ENCODE results near the gene OSBPL5. TPM values are rescaled to one million over a fixed set of nuclear protein-coding genes. Genes with fewer than 3 reads are reported as not detected.

OSBPL5 gene
- total RNA-seq, 1 experiment from 2014 or later = 16.1 TPM

- peaks cover 0 to 3% of the 10 kb centered on the region in 2 experiments; a peak in 2 of 5 replicates for H3K9me3 Mint-ChIP-seq
Measured at GRCh38 chr11:3086671-3087150, 78.4 kb downstream of the OSBPL5 start.

More at GRCh38 chr11:3086671-3087150, 78.4 kb downstream of the OSBPL5 start:
- Histone ChIP-seq H3K9ac (ENCODE audit: extremely low read depth, insufficient read length, low read length) (no peak overlapping the region), H2BK15ac (ENCODE audit: low read depth, low read length) (no peak overlapping the region), H4K8ac (replicated peaks; ENCODE audit: insufficient read length, low read depth, low read length) (no peak overlapping the region), H3K27me3 (ENCODE audit: insufficient read depth, low read length) (no peaks in the 10 kb centered on the region), H4K91ac (ENCODE audit: insufficient read length, low read depth, low read length) (no peak overlapping the region), H4K20me1 (ENCODE audit: control insufficient read depth, insufficient read depth, insufficient read length) (no peaks in the 10 kb centered on the region), H2BK5ac (ENCODE audit: insufficient read length, low read length) (no peak overlapping the region), H2AFZ (ENCODE audit: low read length) (no peak overlapping the region), H2AK5ac (ENCODE audit: insufficient read length, low read length) (no peak overlapping the region), H2BK12ac (ENCODE audit: insufficient read length, low read depth, low read length) (no peak overlapping the region), H3K18ac (ENCODE audit: insufficient read length, low read depth, low read length) (no peak overlapping the region), H3K23me2 (ENCODE audit: insufficient read length, low read depth, low read length, poor library complexity, severe bottlenecking) (no peaks in the 10 kb centered on the region), H3K56ac (ENCODE audit: insufficient read length, low read depth, low read length) (no peak overlapping the region), H2BK120ac (ENCODE audit: low read depth, low read length, poor library complexity, severe bottlenecking) (no peak overlapping the region), H4K5ac (ENCODE audit: insufficient read length, low read depth, low read length) (no peak overlapping the region), H3K4me1 (ENCODE audit: insufficient read depth, low read length) (no peaks in the 10 kb centered on the region), H3K23ac (ENCODE audit: insufficient read length, low read depth, low read length) (no peak overlapping the region), H3K79me1 (ENCODE audit: insufficient read depth, low read depth, low read length, poor library complexity, severe bottlenecking) (no peaks in the 10 kb centered on the region), H3K9me3 (ENCODE audit: control insufficient read depth, low read depth, low read length) (no peaks in the 10 kb centered on the region), H3T11ph (ENCODE audit: low read length) (no peak overlapping the region), H3K4ac (ENCODE audit: low read depth, low read length) (no peak overlapping the region), H3K27ac (ENCODE audit: insufficient read length, low read depth, low read length) (no peak overlapping the region), H3K4me2 (ENCODE audit: insufficient read depth, insufficient read length, low read length) (no peak overlapping the region), H3K14ac (ENCODE audit: insufficient read depth, low read length) (no peak overlapping the region), H3K79me2 (ENCODE audit: insufficient read depth, low read length) (no peaks in the 10 kb centered on the region), H2BK20ac (ENCODE audit: low read depth, low read length, poor library complexity, severe bottlenecking) (no peak overlapping the region)
- Mint-ChIP-seq H3K36me3 (ENCODE audit: insufficient read depth in 1 of 3, low read depth in 3 of 3) (no peaks in the 10 kb centered on the region), H3K27me3 (ENCODE audit: low read depth) (peaks cover 3% of the 10 kb centered on the region), H3K4me3 (no peak overlapping the region), H3K4me1 (peaks cover 4 to 7% of the 10 kb centered on the region in 2 experiments; a peak in 3 of 4 replicates), H3K27ac (peak overlapping the region in 1 of 3 experiments; percentile 31; a peak in 1 of 7 replicates)
- no CpG with 5 or more reads among the region's 9 CpGs for WGBS (ENCODE audit: extremely low coverage, insufficient read length, low lambda C conversion rate)
- DNase-seq = no peak
- no peak for TF ChIP-seq CTCF (conservative IDR thresholded peaks at IDR 0.05)
